Keratinocyte (primary cell): ENCODE results near the gene XCR1.

Experiments used
- CTCF ChIP-seq, 3 experiments: IDR thresholded peaks in 1 of 3; conservative IDR thresholded peaks in 1 of 3; optimal IDR thresholded peaks in 1 of 3; 2 replicates in 2 of 3; 3 replicates in 1 of 3; pipeline versions ENCODE3 to v1.5.1; 2011; ENCODE audit warnings: low read length in 3 of 3, mild to moderate bottlenecking in 3 of 3, moderate library complexity in 2 of 3, control low read depth in 1 of 3, inconsistent platforms in 1 of 3; ENCODE audit not compliant: insufficient read depth in 2 of 3; ENCODE audit errors: extremely low read depth in 1 of 3
- EZH2 ChIP-seq: IDR thresholded peaks from one replicate; pipeline ENCODE4 v1.6.1; 2012; ENCODE audit warnings: inconsistent platforms, mild to moderate bottlenecking, low read length, moderate library complexity

GRCh38 chr3:45986303-45986982, 40.8 kb downstream of the XCR1 start:
- TF ChIP-seq CTCF (optimal IDR thresholded peaks at IDR 0.05 in 1 of 3, IDR thresholded peaks at IDR 0.05 in 1 of 3, conservative IDR thresholded peaks at IDR 0.05 in 1 of 3; ENCODE audit: extremely low read depth in 1 of 3, insufficient read depth in 2 of 3, low read length in 3 of 3) (no peak), EZH2 (no peak)
